Kidney (tissue), 14 donors: ENCODE data around the gene TMEM86A. TPM values are rescaled to one million over a fixed set of nuclear protein-coding genes. Genes with fewer than 3 reads are reported as not detected.
"Not testable (repeated sequence)": the region's sequence is repeated elsewhere in the genome, so short reads cannot be mapped to it uniquely, and the experiment has no call there.

ENCODE experiments used
- DNase-seq, 5 donors: peaks; one replicate each; pipeline ENCODE4 v3.0.0-alpha.2; 2013 to 2020
- FAIRE-seq: peaks from 2 replicates; lab custom pipeline; 2012; peaks lifted over from hg19 to GRCh38; lab: Jason Lieb, UNC
- H3K27ac ChIP-seq, 2 donors: one replicate each; pipeline ENCODE4 v1.7.0; 2013; ENCODE audit warnings: low read depth in 2 of 2, low read length in 2 of 2, inconsistent platforms in 1 of 2
- H3K27me3 ChIP-seq: one replicate; pipeline ENCODE4 v1.7.1; 2013; ENCODE audit warnings: low read length, inconsistent platforms; ENCODE audit not compliant: control insufficient read depth, insufficient read depth
- H3K36me3 ChIP-seq, 3 donors: one replicate each; pipeline versions ENCODE4 v1.7.0 to v1.7.1; 2013; ENCODE audit warnings: low read length in 3 of 3, control low read depth in 1 of 3, inconsistent platforms in 1 of 3; ENCODE audit not compliant: insufficient read depth in 3 of 3, control insufficient read depth in 2 of 3
- H3K4me1 ChIP-seq, 3 donors: one replicate each; pipeline versions ENCODE4 v1.7.0 to v1.7.1; 2013; ENCODE audit warnings: low read length in 3 of 3, inconsistent platforms in 1 of 3, low read depth in 1 of 3; ENCODE audit not compliant: control insufficient read depth in 2 of 3, insufficient read depth in 2 of 3
- H3K4me3 ChIP-seq, 3 donors: one replicate each; pipeline versions ENCODE4 v1.7.0 to v1.8.1; 2013; ENCODE audit warnings: low read length in 3 of 3, control low read depth in 1 of 3, inconsistent platforms in 1 of 3
- H3K9ac ChIP-seq, 3 donors: one replicate each; pipeline versions ENCODE4 v1.7.0 to v1.7.1; 2013; ENCODE audit warnings: low read length in 3 of 3, control low read depth in 1 of 3, inconsistent platforms in 1 of 3
- H3K9me3 ChIP-seq, 3 donors: one replicate each; pipeline versions ENCODE4 v1.7.0 to v1.7.1; 2013; ENCODE audit warnings: low read length in 3 of 3, control low read depth in 1 of 3, inconsistent platforms in 1 of 3; ENCODE audit not compliant: control insufficient read depth in 2 of 3, insufficient read depth in 1 of 3
- CTCF ChIP-seq: IDR thresholded peaks from 3 replicates; pipeline ENCODE4 v1.5.1; 2012; ENCODE audit warnings: mild to moderate bottlenecking, moderate library complexity, borderline replicate concordance; ENCODE audit not compliant: insufficient read depth; ENCODE audit errors: extremely low read depth
- intact Hi-C: fragments of 100-400 bp; cut with DNase I; formaldehyde crosslinking; loops from one replicate; pipeline ENCODE4 v1.11.1; 2022
- polyA plus RNA-seq: library from polyadenylated mRNA; stranded (reverse); fragments of 350-450 nt; fragmentation: Illumina TruSeq; extraction: RNeasy Lipid Tissue Mini Kit (QIAGEN cat#74804); gene quantifications from one replicate; pipeline ENCODE4 v1.2.3, GENCODE V29; 2014; ENCODE audit warnings: low read depth, low replicate concordance; ENCODE audit not compliant: insufficient read depth
- total RNA-seq: library from RNA; stranded (reverse); fragmentation: NEBNext Ultra II Directional; extraction: Animal tissue kit (Norgen Biotek cat#: 25700); gene quantifications from one replicate; pipeline ENCODE4 v1.2.1, GENCODE V29; 2021
- donor health status: control.
- donor health status: control.
- donor health status: control.
- donor health status: control.
- donor health status: control.
- donor health status: DM: yes; HTN: yes; CAD: no.
- donor health status: Normal renal cell carcinoma (clear cell type).

The TMEM86A gene
- total and polyA plus RNA-seq, 2 donors from 2014 or later, result 7.4 to 17.1 TPM

GRCh38 chr11:18677560-18677959 lies 21.0 kb upstream of the TMEM86A start:
- Histone ChIP-seq H3K4me3 (no peak overlapping the region), H3K4me1 (no peaks in the 10 kb centered on the region), H3K9me3 (no peaks in the 10 kb centered on the region), H3K27me3 (no peaks in the 10 kb centered on the region), H3K27ac (no peak overlapping the region), H3K36me3 (no peaks in the 10 kb centered on the region), H3K9ac (no peak overlapping the region)
- FAIRE-seq (no peak), DNase-seq (peak in 1 of 5 donors; percentile 28)
- no peak for TF ChIP-seq CTCF
- intact Hi-C loops, result no loop called here

- DNase-seq, H3K36me3 ChIP-seq, H3K27me3 ChIP-seq, FAIRE-seq, H3K27ac ChIP-seq, H3K9ac ChIP-seq, H3K9me3 ChIP-seq, H3K4me1 ChIP-seq, H3K4me3 ChIP-seq, intact Hi-C loops: not testable (repeated sequence)
These were observed 16.6 kb upstream of the TMEM86A start for GRCh38 chr11:18681949-18682348.

- FAIRE-seq (no peak), DNase-seq (no peak)
- Histone ChIP-seq H3K27ac (no peak overlapping the region), H3K36me3 (no peaks in the 10 kb centered on the region), H3K9ac (no peak overlapping the region), H3K27me3 (no peaks in the 10 kb centered on the region), H3K4me1 (no peaks in the 10 kb centered on the region), H3K4me3 (no peak overlapping the region), H3K9me3 (no peaks in the 10 kb centered on the region)
- intact Hi-C loops, result no loop called here
- no peak for TF ChIP-seq CTCF
These were observed 16.1 kb upstream of the TMEM86A start for GRCh38 chr11:18682466-18682865.

GRCh38 chr11:18684267-18684666 lies 14.3 kb upstream of the TMEM86A start:
- Histone ChIP-seq H3K4me3 (no peak overlapping the region), H3K9me3 (no peaks in the 10 kb centered on the region), H3K4me1 (no peaks in the 10 kb centered on the region), H3K36me3 (no peaks in the 10 kb centered on the region), H3K27me3 (no peaks in the 10 kb centered on the region), H3K27ac (no peak overlapping the region), H3K9ac (no peak overlapping the region)
- intact Hi-C loops, result no loop called here
- no peak for TF ChIP-seq CTCF
- DNase-seq (no peak), FAIRE-seq (no peak)

- peak in 1 of 5 donors; percentile 34 for DNase-seq
- FAIRE-seq, intact Hi-C loops, H3K27me3 ChIP-seq, H3K27ac ChIP-seq, H3K9ac ChIP-seq, H3K4me3 ChIP-seq, H3K9me3 ChIP-seq, H3K4me1 ChIP-seq, H3K36me3 ChIP-seq: not testable (repeated sequence)
These were observed 7.0 kb upstream of the TMEM86A start for GRCh38 chr11:18691467-18692140.
